HepG2 (cell line): ENCODE results near the gene GALP. TPM values are rescaled to one million over a fixed set of nuclear protein-coding genes. Genes with fewer than 3 reads are reported as not detected.

ENCODE experiments used
- ASH2L ChIP-seq: fragments of 300-600, 200-600 bp; sonication (generic); IDR thresholded peaks from 2 replicates; pipeline ENCODE4 v1.7.0; 2017; ENCODE audit warnings: low read depth, mild to moderate bottlenecking, moderate library complexity, mixed read lengths, low read length; ENCODE audit not compliant: insufficient read length
- ATF1 ChIP-seq: IDR thresholded peaks from 2 replicates; pipeline ENCODE4 v1.6.1; 2016; ENCODE audit warnings: mild to moderate bottlenecking, control low read depth
- ATM ChIP-seq: fragments of 450-650 bp; IDR thresholded peaks from 2 replicates; pipeline ENCODE4 v1.7.1; 2017; ENCODE audit warnings: mild to moderate bottlenecking, borderline replicate concordance
- BRCA1 ChIP-seq: sonication (generic); formaldehyde crosslinking; IDR thresholded peaks from 2 replicates; pipeline ENCODE4 v1.4.0; 2020; ENCODE audit warnings: missing genetic modification reagents
- ETV6 ChIP-seq: sonication (generic); formaldehyde crosslinking; conservative IDR thresholded peaks from 2 replicates; pipeline ENCODE4 v1.4.0; 2020; ENCODE audit warnings: missing genetic modification reagents
- GABPA ChIP-seq, 2 experiments: IDR thresholded peaks; 2 replicates each; pipeline ENCODE4 v1.6.1; 2011 to 2016; ENCODE audit warnings: low read depth in 2 of 2, low read length in 1 of 2, missing biosample characterization in 1 of 2, missing genetic modification characterization in 1 of 2
- HCFC1 ChIP-seq: fragments of 150-350 bp; IDR thresholded peaks from 2 replicates; pipeline ENCODE4 v1.6.1; 2014; ENCODE audit warnings: low read depth, low read length
- IRF2 ChIP-seq: IDR thresholded peaks from 2 replicates; pipeline ENCODE4 v1.6.1; 2018; ENCODE audit warnings: missing genetic modification reagents, missing compliant biosample characterization
- MAFF ChIP-seq: IDR thresholded peaks from 2 replicates; pipeline ENCODE4 v1.6.1; 2011; ENCODE audit warnings: low read depth, low read length, improper control_type of control experiment
- MEIS1 ChIP-seq: sonication (generic); formaldehyde crosslinking; IDR thresholded peaks from 2 replicates; pipeline ENCODE4 v1.9.0; 2021; ENCODE audit warnings: mild to moderate bottlenecking, missing genetic modification reagents, moderate library complexity, borderline replicate concordance
- MTA1 ChIP-seq: sonication (generic); formaldehyde crosslinking; IDR thresholded peaks from 2 replicates; pipeline ENCODE4 v1.4.0; 2020; ENCODE audit warnings: missing genetic modification reagents, mild to moderate bottlenecking, borderline replicate concordance
- POLR2AphosphoS5 ChIP-seq: IDR thresholded peaks from 2 replicates; pipeline ENCODE4 v1.6.1; 2012; ENCODE audit warnings: low read depth, low read length
- ZFP1 ChIP-seq: IDR thresholded peaks from 2 replicates; pipeline ENCODE4 v1.6.1; 2016
- ZFY ChIP-seq: sonication (generic); formaldehyde crosslinking; IDR thresholded peaks from 2 replicates; pipeline ENCODE4 v1.4.0; 2020; ENCODE audit warnings: missing genetic modification reagents
- ZNF124 ChIP-seq: sonication (generic); formaldehyde crosslinking; IDR thresholded peaks from 2 replicates; pipeline ENCODE4 v1.4.0; 2020; ENCODE audit warnings: missing genetic modification reagents
- ZNF143 ChIP-seq: sonication (generic); formaldehyde crosslinking; IDR thresholded peaks from 2 replicates; pipeline ENCODE4 v1.4.0; 2020; ENCODE audit warnings: missing genetic modification reagents
- ZNF264 ChIP-seq: sonication (generic); formaldehyde crosslinking; IDR thresholded peaks from 2 replicates; pipeline ENCODE4 v1.4.0; 2020; ENCODE audit warnings: missing genetic modification reagents
- ZNF331 ChIP-seq: sonication (generic); formaldehyde crosslinking; IDR thresholded peaks from 2 replicates; pipeline ENCODE4 v1.4.0; 2020; ENCODE audit warnings: missing genetic modification reagents
- ZNF451 ChIP-seq: sonication (generic); formaldehyde crosslinking; IDR thresholded peaks from 2 replicates; pipeline ENCODE4 v1.5.0; 2020; ENCODE audit warnings: mild to moderate bottlenecking, missing genetic modification reagents
- polyA plus RNA-seq, 8 experiments: library from polyadenylated mRNA; depleted of rRNA in 3 of 8; stranded (reverse) in 7 of 8; unstranded in 1 of 8; fragments of >200 nt; fragmentation: Illumina TruSeq in 4 of 8; extraction: Trizol in 4 of 8; gene quantifications; 2 replicates each; pipeline versions ENCODE4 v1.2.1 to v1.2.3, GENCODE V29; 2011 to 2016; ENCODE audit warnings: low read depth in 4 of 8, missing spikeins in 1 of 8, mixed read lengths in 1 of 8; ENCODE audit not compliant: insufficient read depth in 1 of 8
- total RNA-seq, 5 experiments: library from RNA; depleted of rRNA; stranded (reverse); fragments of >200 nt; fragmentation: Illumina TruSeq; extraction: Trizol; gene quantifications; 2 replicates each; pipeline ENCODE4 v1.2.3, GENCODE V29; 2016; ENCODE audit warnings: low read depth in 1 of 5
- TF ChIP-seq, protein P1 (sequence below): sonication (generic); formaldehyde crosslinking; IDR thresholded peaks from 2 replicates; pipeline ENCODE4 v1.4.0; 2020; ENCODE audit warnings: mild to moderate bottlenecking, low read depth, missing genetic modification reagents
- TF ChIP-seq, protein P2 (sequence below): sonication (generic); formaldehyde crosslinking; conservative IDR thresholded peaks from 2 replicates; pipeline ENCODE4 v1.8.0; 2022; ENCODE audit warnings: missing genetic modification reagents
- TF ChIP-seq, protein P3 (sequence below): IDR thresholded peaks from 2 replicates; pipeline ENCODE4 v1.6.1; 2018; ENCODE audit warnings: missing genetic modification reagents, mild to moderate bottlenecking, missing compliant biosample characterization
- TF ChIP-seq, protein P4 (sequence below): conservative IDR thresholded peaks from 2 replicates; pipeline ENCODE4 v1.6.1; 2018; ENCODE audit warnings: missing genetic modification reagents

GALP gene
- total and polyA plus RNA-seq, 2 of the 13 experiments (the other 11 are each of a cell fraction or from before 2014, with no cell fraction given): not detected

DNA sequence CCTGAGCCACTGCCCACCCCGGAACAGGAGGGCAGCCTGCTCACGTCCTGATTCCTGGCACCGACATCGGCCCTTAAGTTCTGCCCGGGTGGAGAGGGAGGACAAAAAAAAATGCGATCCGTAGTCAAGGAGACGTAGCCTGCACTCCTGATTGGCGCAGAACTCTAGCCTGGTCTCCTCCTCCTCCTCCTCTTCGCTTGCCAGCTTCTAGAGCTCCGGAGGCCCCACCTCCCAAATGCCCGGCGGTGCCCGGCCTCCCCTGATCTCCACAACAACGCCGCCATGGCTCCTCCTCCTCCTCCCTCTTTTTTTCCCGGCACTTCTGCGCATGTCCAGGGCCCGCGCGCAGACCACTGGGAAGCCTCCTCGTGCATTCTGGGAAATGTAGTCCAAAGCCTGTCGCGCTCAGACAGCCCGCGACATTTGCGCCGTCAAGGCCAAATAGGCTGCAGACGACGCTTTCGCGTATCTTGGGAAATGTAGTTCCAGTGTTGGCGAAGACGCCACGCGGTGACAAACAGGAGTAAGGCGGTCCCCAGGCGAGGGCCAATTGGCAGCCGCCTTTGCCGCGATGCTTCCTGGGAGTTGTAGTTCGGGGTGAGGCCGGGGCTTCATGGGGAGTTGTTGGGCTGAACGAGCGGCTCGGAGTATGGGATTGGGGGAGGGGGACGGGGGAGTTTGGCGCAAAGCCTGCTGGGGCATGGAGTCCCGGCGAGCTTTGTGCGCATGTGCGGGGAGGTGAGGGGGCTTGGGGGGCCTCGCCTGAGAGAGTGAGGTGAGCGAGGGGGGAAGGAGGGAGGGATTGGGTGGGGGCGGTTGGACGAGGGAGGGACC is 35.0 kb upstream of the GALP start, which contains the start of gene ZNF444 (continued):
- TF ChIP-seq, protein P1, sequence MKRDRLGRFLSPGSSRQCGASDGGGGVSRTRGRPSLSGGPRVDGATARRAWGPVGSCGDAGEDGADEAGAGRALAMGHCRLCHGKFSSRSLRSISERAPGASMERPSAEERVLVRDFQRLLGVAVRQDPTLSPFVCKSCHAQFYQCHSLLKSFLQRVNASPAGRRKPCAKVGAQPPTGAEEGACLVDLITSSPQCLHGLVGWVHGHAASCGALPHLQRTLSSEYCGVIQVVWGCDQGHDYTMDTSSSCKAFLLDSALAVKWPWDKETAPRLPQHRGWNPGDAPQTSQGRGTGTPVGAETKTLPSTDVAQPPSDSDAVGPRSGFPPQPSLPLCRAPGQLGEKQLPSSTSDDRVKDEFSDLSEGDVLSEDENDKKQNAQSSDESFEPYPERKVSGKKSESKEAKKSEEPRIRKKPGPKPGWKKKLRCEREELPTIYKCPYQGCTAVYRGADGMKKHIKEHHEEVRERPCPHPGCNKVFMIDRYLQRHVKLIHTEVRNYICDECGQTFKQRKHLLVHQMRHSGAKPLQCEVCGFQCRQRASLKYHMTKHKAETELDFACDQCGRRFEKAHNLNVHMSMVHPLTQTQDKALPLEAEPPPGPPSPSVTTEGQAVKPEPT (CRISPR knock-in tag): no peak
- TF ChIP-seq, protein P2, sequence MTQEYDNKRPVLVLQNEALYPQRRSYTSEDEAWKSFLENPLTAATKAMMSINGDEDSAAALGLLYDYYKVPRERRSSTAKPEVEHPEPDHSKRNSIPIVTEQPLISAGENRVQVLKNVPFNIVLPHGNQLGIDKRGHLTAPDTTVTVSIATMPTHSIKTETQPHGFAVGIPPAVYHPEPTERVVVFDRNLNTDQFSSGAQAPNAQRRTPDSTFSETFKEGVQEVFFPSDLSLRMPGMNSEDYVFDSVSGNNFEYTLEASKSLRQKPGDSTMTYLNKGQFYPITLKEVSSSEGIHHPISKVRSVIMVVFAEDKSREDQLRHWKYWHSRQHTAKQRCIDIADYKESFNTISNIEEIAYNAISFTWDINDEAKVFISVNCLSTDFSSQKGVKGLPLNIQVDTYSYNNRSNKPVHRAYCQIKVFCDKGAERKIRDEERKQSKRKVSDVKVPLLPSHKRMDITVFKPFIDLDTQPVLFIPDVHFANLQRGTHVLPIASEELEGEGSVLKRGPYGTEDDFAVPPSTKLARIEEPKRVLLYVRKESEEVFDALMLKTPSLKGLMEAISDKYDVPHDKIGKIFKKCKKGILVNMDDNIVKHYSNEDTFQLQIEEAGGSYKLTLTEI (CRISPR knock-in tag): no peak
- TF ChIP-seq ZNF451 (CRISPR knock-in tag) (no peak), ATF1 (CRISPR knock-in tag) (peak; percentile 94), ZFP1 (CRISPR knock-in tag) (peak; percentile 34; the same call in 1 of the 2 replicates), MTA1 (CRISPR knock-in tag) (no peak), GABPA (IDR thresholded peaks at IDR 0.05; ENCODE audit: low read depth, low read length) (peak; percentile 35), GABPA (CRISPR knock-in tag; IDR thresholded peaks at IDR 0.05; ENCODE audit: low read depth) (peak; percentile 88), ZNF264 (CRISPR knock-in tag) (peak; percentile 46; the same call in 1 of the 2 replicates), MAFF (0 out of 2 replicates have a peak, but pooled peaks have one; percentile 5), IRF2 (CRISPR knock-in tag) (peak; percentile 98), ZFY (CRISPR knock-in tag) (peak; percentile 72; the same call in 1 of the 2 replicates), HCFC1 (peak; percentile 98), BRCA1 (CRISPR knock-in tag) (no peak), ETV6 (no peak), ZNF124 (CRISPR knock-in tag) (peak; percentile 19; the same call in 1 of the 2 replicates), POLR2AphosphoS5 (peak; percentile 30; the same call in 1 of the 2 replicates), MEIS1 (CRISPR knock-in tag) (no peak; the same call in 1 of the 2 replicates), ZNF143 (peak; percentile 90), ATM (no peak), ZNF331 (peak; percentile 64; the same call in 1 of the 2 replicates), ASH2L (peak; percentile 63)
- TF ChIP-seq, protein P3, sequence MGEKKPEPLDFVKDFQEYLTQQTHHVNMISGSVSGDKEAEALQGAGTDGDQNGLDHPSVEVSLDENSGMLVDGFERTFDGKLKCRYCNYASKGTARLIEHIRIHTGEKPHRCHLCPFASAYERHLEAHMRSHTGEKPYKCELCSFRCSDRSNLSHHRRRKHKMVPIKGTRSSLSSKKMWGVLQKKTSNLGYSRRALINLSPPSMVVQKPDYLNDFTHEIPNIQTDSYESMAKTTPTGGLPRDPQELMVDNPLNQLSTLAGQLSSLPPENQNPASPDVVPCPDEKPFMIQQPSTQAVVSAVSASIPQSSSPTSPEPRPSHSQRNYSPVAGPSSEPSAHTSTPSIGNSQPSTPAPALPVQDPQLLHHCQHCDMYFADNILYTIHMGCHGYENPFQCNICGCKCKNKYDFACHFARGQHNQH: peak; percentile 20; the same call in 1 of the 2 replicates
- TF ChIP-seq, protein P4, sequence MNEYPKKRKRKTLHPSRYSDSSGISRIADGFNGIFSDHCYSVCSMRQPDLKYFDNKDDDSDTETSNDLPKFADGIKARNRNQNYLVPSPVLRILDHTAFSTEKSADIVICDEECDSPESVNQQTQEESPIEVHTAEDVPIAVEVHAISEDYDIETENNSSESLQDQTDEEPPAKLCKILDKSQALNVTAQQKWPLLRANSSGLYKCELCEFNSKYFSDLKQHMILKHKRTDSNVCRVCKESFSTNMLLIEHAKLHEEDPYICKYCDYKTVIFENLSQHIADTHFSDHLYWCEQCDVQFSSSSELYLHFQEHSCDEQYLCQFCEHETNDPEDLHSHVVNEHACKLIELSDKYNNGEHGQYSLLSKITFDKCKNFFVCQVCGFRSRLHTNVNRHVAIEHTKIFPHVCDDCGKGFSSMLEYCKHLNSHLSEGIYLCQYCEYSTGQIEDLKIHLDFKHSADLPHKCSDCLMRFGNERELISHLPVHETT: peak; percentile 80
